Large intestine (tissue), 3 donors: ENCODE measurements around the gene BLVRA. TPM values are rescaled to one million over a fixed set of nuclear protein-coding genes. Genes with fewer than 3 reads are reported as not detected.

Experiments used
- DNase-seq, 2 donors: peaks; one replicate each; pipeline versions ENCODE4 v3.0.0 to v3.0.0-alpha.2; 2013
- H3K27ac ChIP-seq: one replicate; pipeline ENCODE4 v1.5.1; 2013; ENCODE audit warnings: low read length
- H3K27me3 ChIP-seq: 2 replicates; pipeline ENCODE4 v1.6.1; 2013; ENCODE audit warnings: low read length; ENCODE audit not compliant: control insufficient read depth, insufficient read depth
- H3K36me3 ChIP-seq: 2 replicates; pipeline ENCODE4 v1.6.1; 2013; ENCODE audit warnings: low read length; ENCODE audit not compliant: control insufficient read depth, insufficient read depth
- H3K4me1 ChIP-seq: one replicate; pipeline ENCODE4 v1.6.1; 2013; ENCODE audit warnings: low read length; ENCODE audit not compliant: control insufficient read depth, insufficient read depth
- H3K4me3 ChIP-seq: one replicate; pipeline ENCODE4 v1.5.1; 2013; ENCODE audit warnings: low read length
- H3K9me3 ChIP-seq: one replicate; pipeline ENCODE4 v1.6.1; 2013; ENCODE audit warnings: mild to moderate bottlenecking, low read depth, low read length, moderate library complexity; ENCODE audit not compliant: control insufficient read depth
- WGBS: methylation state at CpG from one replicate; pipeline ENCODE4 v1.1.5; 2013; ENCODE audit warnings: low lambda C conversion rate; ENCODE audit not compliant: insufficient coverage; 5-methylcytosine and 5-hydroxymethylcytosine counted together
- polyA plus RNA-seq: library from polyadenylated mRNA; unstranded; fragments of 120-200 nt; gene quantifications from one replicate; pipeline ENCODE4 v1.2.1, GENCODE V29; 2013

BLVRA gene
- polyA plus RNA-seq, 1 donor, result 16.9 TPM

GRCh38 chr7:43747328-43748105 lies 11.0 kb upstream of the BLVRA start:
- H3K27me3 ChIP-seq, result peaks cover 6% of the 10 kb centered on the region
- no peak for DNase-seq
- H3K36me3 ChIP-seq, result no peaks in the 10 kb centered on the region
- no peaks in the 10 kb centered on the region for H3K4me1 ChIP-seq
- no peak overlapping the region for H3K4me3 ChIP-seq
- 87% methylated on average over 4 of the region's 9 CpGs for WGBS
- H3K27ac ChIP-seq, result no peak overlapping the region
- H3K9me3 ChIP-seq, result no peaks in the 10 kb centered on the region

GRCh38 chr7:43749383-43749940 lies 9.0 kb upstream of the BLVRA start:
- no CpG with 5 or more reads among the region's 5 CpGs for WGBS

GRCh38 chr7:43750016-43750887 lies 8.2 kb upstream of the BLVRA start:
- Histone ChIP-seq H3K27ac (no peak overlapping the region), H3K9me3 (no peaks in the 10 kb centered on the region), H3K36me3 (no peaks in the 10 kb centered on the region), H3K4me1 (no peaks in the 10 kb centered on the region), H3K4me3 (no peak overlapping the region), H3K27me3 (peaks cover 6% of the 10 kb centered on the region)
- no CpG with 5 or more reads among the region's 14 CpGs for WGBS
- no peak for DNase-seq

More at GRCh38 chr7:43749383-43749940, 9.0 kb upstream of the BLVRA start:
- Histone ChIP-seq H3K27me3 (peaks cover 6% of the 10 kb centered on the region), H3K9me3 (no peaks in the 10 kb centered on the region), H3K27ac (no peak overlapping the region), H3K4me3 (no peak overlapping the region), H3K4me1 (no peaks in the 10 kb centered on the region), H3K36me3 (no peaks in the 10 kb centered on the region)
- no peak for DNase-seq

DNA sequence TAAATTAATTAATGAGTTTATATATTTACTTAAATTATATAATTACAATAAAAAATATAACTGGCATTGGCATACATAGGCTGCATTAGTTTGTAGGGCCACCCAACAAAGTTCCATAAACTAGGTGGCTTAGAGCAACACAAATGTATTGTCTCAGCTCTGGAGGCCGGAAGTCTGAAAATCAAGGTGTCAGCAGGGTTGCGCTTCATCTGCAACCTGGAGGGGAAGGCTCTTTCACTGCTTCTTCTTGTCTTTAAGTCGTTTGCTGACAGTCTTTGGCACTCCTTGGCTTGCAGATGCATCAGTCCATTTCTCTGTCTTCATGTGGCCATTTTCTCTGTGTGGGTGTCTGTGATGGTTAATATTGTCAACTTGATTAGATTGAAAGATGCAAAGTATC lies 6.1 kb upstream of the BLVRA start:
- Histone ChIP-seq H3K36me3 (no peaks in the 10 kb centered on the region), H3K27me3 (peaks cover 19% of the 10 kb centered on the region), H3K9me3 (no peaks in the 10 kb centered on the region), H3K4me3 (no peak overlapping the region), H3K27ac (no peak overlapping the region), H3K4me1 (no peaks in the 10 kb centered on the region)
- no CpG with 5 or more reads among the region's 3 CpGs for WGBS
- no peak for DNase-seq

DNA sequence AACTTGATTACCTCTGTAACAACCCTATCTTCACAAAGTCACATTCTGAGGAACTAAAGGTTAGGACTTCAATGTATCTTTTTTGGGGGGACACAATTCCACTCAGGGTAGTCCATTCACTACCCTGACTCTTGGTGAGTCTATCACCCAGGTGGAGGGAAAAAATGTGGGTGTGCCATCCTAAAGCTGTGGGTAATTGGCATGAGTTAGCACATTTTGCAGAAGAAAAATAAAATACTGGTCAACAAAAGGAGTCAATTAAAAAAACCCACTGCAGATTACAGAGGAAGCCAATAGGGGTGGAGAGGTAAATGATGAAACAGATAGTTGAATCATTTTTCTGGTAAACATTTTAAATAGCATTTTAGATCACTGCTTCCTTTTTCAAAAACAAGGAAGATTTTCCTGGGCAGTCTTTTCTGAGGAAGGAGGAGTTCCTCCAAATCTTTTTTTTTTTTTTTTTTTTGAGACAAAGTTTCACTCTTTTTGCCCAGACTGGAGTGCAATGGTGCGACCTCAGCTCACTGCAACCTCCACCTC lies 5.1 kb upstream of the BLVRA start:
- no peak overlapping the region for H3K4me3 ChIP-seq
- no CpG with 5 or more reads among the region's 1 CpG for WGBS
- H3K27ac ChIP-seq, result no peak overlapping the region
- peaks cover 3% of the 10 kb centered on the region for H3K4me1 ChIP-seq
- peaks cover 29% of the 10 kb centered on the region for H3K27me3 ChIP-seq
- H3K9me3 ChIP-seq, result no peaks in the 10 kb centered on the region
- H3K36me3 ChIP-seq, result no peaks in the 10 kb centered on the region
- DNase-seq, result no peak

DNA sequence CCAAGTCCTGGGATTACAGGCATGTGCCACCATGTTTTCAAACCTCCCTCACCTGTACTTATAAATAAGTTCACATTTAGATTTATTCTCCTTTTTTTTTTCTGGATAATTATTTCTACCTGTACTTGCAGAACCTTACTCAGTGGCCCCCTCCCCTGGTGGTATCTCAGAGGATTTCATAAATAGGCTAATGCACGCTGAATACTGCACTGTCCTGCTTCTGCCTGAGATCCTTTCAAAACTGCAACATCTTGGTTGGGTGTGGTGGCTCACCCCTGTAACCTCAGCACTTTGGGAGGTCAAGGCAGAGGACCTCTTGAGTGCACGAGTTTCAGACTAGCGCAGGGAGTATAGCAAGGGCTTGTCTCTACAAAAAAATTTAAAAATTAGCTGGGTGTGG lies 4.6 kb upstream of the BLVRA start:
- no peak overlapping the region for H3K4me3 ChIP-seq
- H3K27me3 ChIP-seq, result peaks cover 30% of the 10 kb centered on the region
- WGBS, result no CpG with 5 or more reads among the region's 3 CpGs
- H3K27ac ChIP-seq, result no peak overlapping the region
- no peaks in the 10 kb centered on the region for H3K36me3 ChIP-seq
- no peaks in the 10 kb centered on the region for H3K9me3 ChIP-seq
- peaks cover 3% of the 10 kb centered on the region for H3K4me1 ChIP-seq
- DNase-seq, result no peak

- no CpG with 5 or more reads among the region's 4 CpGs for WGBS
- no peaks in the 10 kb centered on the region for H3K9me3 ChIP-seq
- H3K27me3 ChIP-seq, result peaks cover 36% of the 10 kb centered on the region
- H3K36me3 ChIP-seq, result no peaks in the 10 kb centered on the region
- no peak for DNase-seq
- no peak overlapping the region for H3K27ac ChIP-seq
- peaks cover 5% of the 10 kb centered on the region for H3K4me1 ChIP-seq
- H3K4me3 ChIP-seq, result no peak overlapping the region
Observed at GRCh38 chr7:43754596-43754995, 3.9 kb upstream of the BLVRA start.

DNA sequence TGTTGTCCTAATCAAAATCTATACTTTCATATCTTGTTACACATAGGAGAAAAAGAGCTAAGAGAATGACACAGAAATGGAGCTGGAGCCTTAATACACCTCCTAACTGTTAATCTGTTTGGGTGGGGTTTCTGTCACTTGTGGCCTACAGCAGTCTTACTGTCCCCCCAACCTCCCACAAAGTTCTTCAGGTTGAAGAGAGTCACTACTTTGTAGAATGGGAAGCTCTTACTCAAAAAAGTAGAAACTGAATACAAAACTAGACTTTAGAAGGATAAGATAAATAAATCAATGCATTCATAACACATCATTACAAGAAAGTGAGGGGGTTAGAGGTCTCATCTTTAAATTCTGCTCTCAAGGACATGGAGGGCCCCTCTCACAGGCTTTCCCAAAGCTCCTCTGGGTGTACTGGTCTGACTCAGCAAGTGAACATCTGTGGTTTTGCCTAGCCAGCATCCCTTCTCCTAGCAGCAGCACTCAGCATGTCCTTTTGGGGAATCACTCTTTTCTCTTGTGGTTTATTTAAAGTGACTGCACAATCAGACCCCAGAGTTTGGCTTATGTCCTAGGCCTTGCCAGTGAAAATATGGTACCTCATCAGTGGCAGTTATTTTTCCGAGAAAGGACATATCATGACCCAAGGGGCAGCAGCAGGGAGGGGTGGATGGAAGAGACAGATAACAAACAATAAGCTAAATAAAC lies 2.0 kb upstream of the BLVRA start:
- H3K27me3 ChIP-seq, result peaks cover 37% of the 10 kb centered on the region
- no peaks in the 10 kb centered on the region for H3K36me3 ChIP-seq
- H3K4me1 ChIP-seq, result peaks cover 5% of the 10 kb centered on the region
- 56% methylated on average over 1 of the region's 1 CpG for WGBS
- H3K9me3 ChIP-seq, result no peaks in the 10 kb centered on the region
- no peak overlapping the region for H3K4me3 ChIP-seq
- no peak for DNase-seq
- H3K27ac ChIP-seq, result no peak overlapping the region

DNA sequence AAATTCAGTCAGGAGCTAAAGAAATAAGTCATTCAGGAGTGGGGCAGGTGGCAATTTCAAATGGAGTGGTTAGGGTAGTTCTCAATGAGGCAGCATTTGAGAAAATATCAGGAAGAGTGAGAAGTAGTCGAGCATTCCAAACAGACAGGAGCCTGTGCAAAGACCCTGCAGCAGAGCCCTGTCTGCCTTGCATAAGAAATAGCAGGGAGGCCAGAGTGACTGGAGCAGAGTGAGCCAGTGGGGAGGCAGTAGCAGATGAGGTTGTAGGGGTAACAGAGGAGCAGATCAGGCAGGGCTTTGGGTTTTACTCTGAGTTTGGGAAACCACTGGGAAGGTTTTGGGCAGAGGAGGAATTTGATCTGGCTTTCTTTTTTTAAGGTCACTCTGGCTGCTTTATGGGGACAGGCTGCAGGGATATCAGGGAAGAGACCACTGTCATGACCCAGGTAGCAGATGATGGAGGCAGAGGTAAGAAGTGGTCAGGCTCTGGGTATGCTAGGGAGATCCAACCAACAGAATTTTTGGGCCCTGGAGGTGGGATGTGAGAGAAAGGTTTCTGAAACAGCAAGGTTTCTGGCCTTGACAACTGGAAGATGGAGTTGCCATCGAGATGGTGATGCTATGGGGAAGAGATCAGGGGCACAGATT lies 1.3 kb upstream of the BLVRA start:
- Histone ChIP-seq H3K4me3 (no peak overlapping the region), H3K36me3 (no peaks in the 10 kb centered on the region), H3K27ac (no peak overlapping the region), H3K27me3 (peaks cover 37% of the 10 kb centered on the region), H3K4me1 (peaks cover 5% of the 10 kb centered on the region), H3K9me3 (no peaks in the 10 kb centered on the region)
- DNase-seq, result no peak
- WGBS, result 83% methylated on average over 1 of the region's 2 CpGs
